Endothelial cell of umbilical vein (primary cell): Measurements from ENCODE around the gene PAX5. TPM values are rescaled to one million over a fixed set of nuclear protein-coding genes. Genes with fewer than 3 reads are reported as not detected.

Experiments
- BruUV-seq: library from RNA; stranded (reverse); fragments of 400-500 nt; replicated peaks from 2 replicates; lab custom pipeline; 2021; lab: Mats Ljungman, UMichigan
- CTCF ChIA-PET: fragments of 300-600, 350-600 bp; sonication (Branson Sonifier 250); formaldehyde crosslinking; loops from one replicate; lab custom pipeline; 2021; ENCODE audit warnings: antibody characterized with exemption, inconsistent platforms; lab: Charles Lee
- POLR2A ChIA-PET: fragments of 300-600, 350-600 bp; sonication (Branson Sonifier 250); formaldehyde crosslinking; loops from one replicate; lab custom pipeline; 2021; ENCODE audit warnings: antibody characterized with exemption, inconsistent platforms; lab: Charles Lee
- DNase-seq: peaks from one replicate; pipeline ENCODE4 v3.0.0-alpha.2; 2011; ENCODE audit warnings: low read depth, low spot score
- FAIRE-seq: peaks from 2 replicates; lab custom pipeline; 2011; peaks lifted over from hg19 to GRCh38; lab: Jason Lieb, UNC
- H2AFZ ChIP-seq: 2 replicates; pipeline ENCODE4 v1.6.0; 2012; ENCODE audit warnings: low read depth, low read length, control low read depth, inconsistent platforms
- H3K27ac ChIP-seq: 2 replicates; pipeline ENCODE4 v1.5.1; 2011; ENCODE audit warnings: low read depth, mild to moderate bottlenecking, control low read depth, low read length, moderate library complexity; ENCODE audit not compliant: insufficient read depth
- H3K27me3 ChIP-seq, 2 experiments: 2 replicates each; pipeline versions ENCODE4 v1.6.0 to v1.6.1; 2011; ENCODE audit warnings: low read length in 2 of 2, mixed read lengths in 1 of 2; ENCODE audit not compliant: control insufficient read depth in 2 of 2, insufficient read depth in 2 of 2
- H3K36me3 ChIP-seq, 2 experiments: 2 replicates in 1 of 2; 3 replicates in 1 of 2; pipeline ENCODE4 v1.5.1; 2011; ENCODE audit warnings: low read length in 2 of 2, mild to moderate bottlenecking in 1 of 2, moderate library complexity in 1 of 2; ENCODE audit not compliant: control insufficient read depth in 2 of 2, insufficient read depth in 2 of 2; ENCODE audit errors: extremely low read depth in 1 of 2
- H3K4me1 ChIP-seq: 3 replicates; pipeline ENCODE4 v1.5.1; 2011; ENCODE audit warnings: mild to moderate bottlenecking, low read length; ENCODE audit not compliant: control insufficient read depth, insufficient read depth; ENCODE audit errors: extremely low read depth
- H3K4me2 ChIP-seq: 2 replicates; pipeline ENCODE4 v1.6.1; 2011; ENCODE audit warnings: low read length, control low read depth, mixed read lengths; ENCODE audit not compliant: insufficient read depth
- H3K4me3 ChIP-seq, 3 experiments: fragments of 200-600 bp in 1 of 3; sonication (generic), shearing (Covaris generic) in 1 of 3; replicated peaks in 1 of 3; 2 replicates each; pipeline ENCODE4 v1.5.1; 2011 to 2016; ENCODE audit warnings: control low read depth in 3 of 3, low read length in 3 of 3, mild to moderate bottlenecking in 2 of 3, inconsistent platforms in 1 of 3, low read depth in 1 of 3, moderate library complexity in 1 of 3; ENCODE audit not compliant: insufficient read depth in 1 of 3
- H3K79me2 ChIP-seq: 2 replicates; pipeline ENCODE4 v1.6.0; 2012; ENCODE audit warnings: low read length, inconsistent platforms; ENCODE audit not compliant: control insufficient read depth, insufficient read depth
- H3K9ac ChIP-seq: replicated peaks from 2 replicates; pipeline ENCODE3; 2011; ENCODE audit warnings: low read length, control low read depth; ENCODE audit not compliant: insufficient read depth; ENCODE audit errors: extremely low read depth
- H3K9me1 ChIP-seq: replicated peaks from 3 replicates; pipeline ENCODE4 v1.6.0; 2011; ENCODE audit warnings: mild to moderate bottlenecking, low read length; ENCODE audit not compliant: control insufficient read depth, insufficient read depth; ENCODE audit errors: extremely low read depth
- H3K9me3 ChIP-seq: replicated peaks from 2 replicates; pipeline ENCODE4 v1.5.1; 2012; ENCODE audit warnings: low read length, inconsistent platforms; ENCODE audit not compliant: control insufficient read depth, insufficient read depth
- H4K20me1 ChIP-seq: replicated peaks from 2 replicates; pipeline ENCODE3; 2011; ENCODE audit warnings: mild to moderate bottlenecking, low read length; ENCODE audit not compliant: control insufficient read depth, insufficient read depth; ENCODE audit errors: extremely low read depth
- EZH2 ChIP-seq: IDR thresholded peaks from 2 replicates; pipeline ENCODE4 v1.6.1; 2012; ENCODE audit warnings: borderline replicate concordance, low read depth, mild to moderate bottlenecking, moderate library complexity, low read length, inconsistent platforms; ENCODE audit not compliant: severe bottlenecking
- FOS ChIP-seq: IDR thresholded peaks from 2 replicates; pipeline ENCODE4 v1.6.1; 2011; ENCODE audit warnings: mild to moderate bottlenecking, low read length, moderate library complexity, borderline replicate concordance; ENCODE audit not compliant: insufficient read depth
- GATA2 ChIP-seq: IDR thresholded peaks from 2 replicates; pipeline ENCODE4 v1.7.0; 2011; ENCODE audit warnings: low read depth, mild to moderate bottlenecking, moderate library complexity, mixed read lengths, low read length; ENCODE audit not compliant: insufficient read length, insufficient read depth
- JUN ChIP-seq: IDR thresholded peaks from 2 replicates; pipeline ENCODE4 v1.6.1; 2011; ENCODE audit warnings: borderline replicate concordance, low read depth; ENCODE audit not compliant: insufficient read length, insufficient read depth
- POLR2A ChIP-seq: IDR thresholded peaks from 2 replicates; pipeline ENCODE4 v1.6.1; 2012; ENCODE audit warnings: low read depth, mild to moderate bottlenecking, control low read depth, low read length
- dilution Hi-C: fragments of 300-500 bp; cut with MboI; formaldehyde crosslinking; loops from one replicate; pipeline ENCODE4 v1.15.0; 2019; ENCODE audit warnings: low sequenced_read_pairs; ENCODE audit not compliant: extremely low pct_ligation_motif_present
- intact Hi-C: fragments of 100-400 bp; cut with micrococcal nuclease; formaldehyde crosslinking; loops from one replicate; pipeline ENCODE4 v1.10.0; 2022
- polyA plus RNA-seq, 4 experiments: library from polyadenylated mRNA; depleted of rRNA in 3 of 4; stranded (reverse) in 3 of 4; unstranded in 1 of 4; fragments of >200 nt; gene quantifications; 2 replicates each; pipeline versions ENCODE4 v1.2.1 to v1.2.3, GENCODE V29; 2011 to 2012; ENCODE audit warnings: missing spikeins in 1 of 4
- total RNA-seq: library from RNA; stranded (reverse); gene quantifications from 2 replicates; pipeline ENCODE4 v1.2.3, GENCODE V29; 2021
- TF ChIP-seq, protein P1 (sequence below): IDR thresholded peaks from 2 replicates; pipeline ENCODE4 v1.6.1; 2011; ENCODE audit not compliant: insufficient read depth, insufficient read length

Gene PAX5
- total and polyA plus RNA-seq, 2 donors (not counting 3 experiments of a cell fraction or from before 2014, with no cell fraction given) = not detected

DNA sequence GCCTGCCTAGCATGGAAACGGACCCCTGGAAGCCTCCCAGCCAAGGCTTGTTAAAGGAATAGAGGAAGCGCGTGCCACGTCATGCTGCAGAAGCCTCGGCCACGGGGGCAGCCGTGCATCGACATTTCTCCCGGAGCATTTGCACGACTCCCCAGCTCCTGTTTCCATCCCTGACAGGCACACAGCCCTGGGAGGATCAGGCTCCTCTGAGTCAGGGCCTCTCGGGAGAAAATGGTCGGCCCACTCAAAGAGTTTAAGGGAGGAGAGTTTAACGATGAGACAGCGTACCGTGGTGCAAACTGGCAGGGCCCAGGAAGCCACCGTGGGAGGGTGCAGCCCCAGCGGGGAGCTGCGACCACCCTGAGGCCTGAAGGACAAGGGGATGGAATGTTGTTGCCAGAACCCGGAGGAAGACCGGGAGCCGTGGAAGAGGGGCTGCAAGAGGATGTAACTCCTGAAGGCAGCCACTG is 213.6 kb downstream of the PAX5 start:
- no peaks in the 10 kb centered on the region for H3K79me2 ChIP-seq
- no peaks in the 10 kb centered on the region for H4K20me1 ChIP-seq
- no TSS peak for BruUV-seq
- no peak overlapping the region for H3K4me3 ChIP-seq
- H3K9me3 ChIP-seq = no peaks in the 10 kb centered on the region
- no peaks in the 10 kb centered on the region for H3K9me1 ChIP-seq
- peaks cover 42 to 51% of the 10 kb centered on the region in 2 experiments for H3K27me3 ChIP-seq
- H3K27ac ChIP-seq = no peak overlapping the region
- dilution Hi-C loops = no loop called here
- no peaks in the 10 kb centered on the region for H3K4me1 ChIP-seq
- no peak overlapping the region for H2AFZ ChIP-seq
- ChIA-PET CTCF (no interaction called here), POLR2A (no interaction called here)
- no peak overlapping the region for H3K4me2 ChIP-seq
- no peak for DNase-seq
- no peak overlapping the region for H3K9ac ChIP-seq
- TF ChIP-seq FOS (no peak), POLR2A (no peak)
- TF ChIP-seq, protein P1, sequence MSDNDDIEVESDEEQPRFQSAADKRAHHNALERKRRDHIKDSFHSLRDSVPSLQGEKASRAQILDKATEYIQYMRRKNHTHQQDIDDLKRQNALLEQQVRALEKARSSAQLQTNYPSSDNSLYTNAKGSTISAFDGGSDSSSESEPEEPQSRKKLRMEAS = no peak
- intact Hi-C loops = no loop called here
- no peak for FAIRE-seq
- H3K36me3 ChIP-seq = no peaks in the 10 kb centered on the region

DNA sequence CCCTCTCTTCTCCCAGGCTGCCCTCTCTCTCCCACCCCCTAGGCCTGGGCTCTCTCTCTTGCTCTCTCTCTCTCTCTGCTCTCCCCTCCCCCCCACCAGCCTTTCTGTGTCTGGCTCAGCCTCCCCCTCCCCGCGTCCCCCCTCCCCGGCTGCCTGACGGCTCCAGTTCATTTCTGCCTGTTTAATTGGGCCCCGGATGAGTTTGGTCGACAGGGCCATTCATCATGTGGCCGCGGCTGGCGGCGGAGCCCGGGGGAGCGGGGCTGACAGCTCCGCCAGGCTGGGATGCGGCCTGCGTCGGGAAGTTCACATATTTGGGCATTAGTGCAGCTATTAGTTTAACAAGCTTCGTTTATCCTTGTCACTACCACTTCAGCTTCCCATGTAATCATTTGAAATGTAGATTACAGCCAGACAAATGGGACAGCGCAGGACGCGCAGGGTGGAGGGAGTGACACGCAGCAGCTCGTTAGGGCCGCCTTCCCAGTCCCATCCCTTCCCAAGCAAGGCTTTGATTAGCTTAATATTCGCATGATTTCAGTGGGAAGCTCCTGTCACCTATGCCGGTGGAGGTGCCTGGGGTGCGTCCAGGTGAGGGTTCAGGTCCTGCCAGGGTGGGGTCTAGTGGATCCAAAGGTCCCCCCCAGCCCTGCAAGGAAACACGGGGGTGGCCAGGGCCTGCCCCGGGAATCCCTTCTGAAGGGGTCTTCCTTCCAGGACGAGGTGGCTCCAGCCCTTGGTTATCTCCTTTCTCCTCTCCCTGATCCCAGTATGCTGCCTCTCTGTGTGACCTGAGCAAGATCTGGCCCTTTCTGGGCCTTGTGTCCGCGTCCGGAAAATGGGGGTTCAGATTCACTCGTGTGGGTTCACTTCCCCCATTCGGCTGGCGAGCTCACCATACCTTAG is 214.8 kb downstream of the PAX5 start:
- TF ChIP-seq GATA2 = no peak
- TF ChIP-seq EZH2 = peak; percentile 55
- TF ChIP-seq, protein P1 = no peak
- TF ChIP-seq FOS = no peak
- no peak for TF ChIP-seq JUN
- FAIRE-seq (no peak), DNase-seq (no peak)
- Histone ChIP-seq H3K27ac (no peak overlapping the region), H3K4me1 (no peaks in the 10 kb centered on the region), H3K9ac (no peak overlapping the region), H3K79me2 (no peaks in the 10 kb centered on the region), H3K9me3 (no peaks in the 10 kb centered on the region), H3K4me3 (no peak overlapping the region), H3K9me1 (no peaks in the 10 kb centered on the region), H4K20me1 (no peaks in the 10 kb centered on the region), H3K27me3 (peaks cover 42 to 51% of the 10 kb centered on the region in 2 experiments), H2AFZ (no peak overlapping the region), H3K36me3 (no peaks in the 10 kb centered on the region), H3K4me2 (no peak overlapping the region)
- CTCF ChIA-PET = interaction anchor here (0.7 kb wide), 1 partner anchor 36 kb away, joined by 3 read pairs; no protein-coding TSS in a partner anchor
- intact Hi-C loops = no loop called here
- POLR2A ChIA-PET = no interaction called here
- dilution Hi-C loops = no loop called here
- no TSS peak for BruUV-seq
